TTC549 (cell line): ENCODE data around the gene EMILIN1.

Source experiments
- FAIRE-seq: peaks from 2 replicates; lab custom pipeline; 2012; peaks lifted over from hg19 to GRCh38; lab: Jason Lieb, UNC

Gene EMILIN1

DNA sequence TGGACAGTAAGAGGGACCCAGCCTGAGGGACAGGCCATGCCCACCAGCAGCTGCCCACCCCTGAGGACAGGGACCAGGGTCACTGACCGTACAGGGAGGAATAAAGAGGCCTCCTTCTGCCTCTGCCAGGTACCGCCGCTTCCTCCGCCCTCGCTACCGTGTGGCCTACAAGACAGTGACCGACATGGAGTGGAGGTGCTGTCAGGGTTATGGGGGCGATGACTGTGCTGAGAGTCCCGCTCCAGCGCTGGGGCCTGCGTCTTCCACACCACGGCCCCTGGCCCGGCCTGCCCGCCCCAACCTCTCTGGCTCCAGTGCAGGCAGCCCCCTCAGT lies 2.2 kb downstream of the EMILIN1 start:
- FAIRE-seq = no peak

DNA sequence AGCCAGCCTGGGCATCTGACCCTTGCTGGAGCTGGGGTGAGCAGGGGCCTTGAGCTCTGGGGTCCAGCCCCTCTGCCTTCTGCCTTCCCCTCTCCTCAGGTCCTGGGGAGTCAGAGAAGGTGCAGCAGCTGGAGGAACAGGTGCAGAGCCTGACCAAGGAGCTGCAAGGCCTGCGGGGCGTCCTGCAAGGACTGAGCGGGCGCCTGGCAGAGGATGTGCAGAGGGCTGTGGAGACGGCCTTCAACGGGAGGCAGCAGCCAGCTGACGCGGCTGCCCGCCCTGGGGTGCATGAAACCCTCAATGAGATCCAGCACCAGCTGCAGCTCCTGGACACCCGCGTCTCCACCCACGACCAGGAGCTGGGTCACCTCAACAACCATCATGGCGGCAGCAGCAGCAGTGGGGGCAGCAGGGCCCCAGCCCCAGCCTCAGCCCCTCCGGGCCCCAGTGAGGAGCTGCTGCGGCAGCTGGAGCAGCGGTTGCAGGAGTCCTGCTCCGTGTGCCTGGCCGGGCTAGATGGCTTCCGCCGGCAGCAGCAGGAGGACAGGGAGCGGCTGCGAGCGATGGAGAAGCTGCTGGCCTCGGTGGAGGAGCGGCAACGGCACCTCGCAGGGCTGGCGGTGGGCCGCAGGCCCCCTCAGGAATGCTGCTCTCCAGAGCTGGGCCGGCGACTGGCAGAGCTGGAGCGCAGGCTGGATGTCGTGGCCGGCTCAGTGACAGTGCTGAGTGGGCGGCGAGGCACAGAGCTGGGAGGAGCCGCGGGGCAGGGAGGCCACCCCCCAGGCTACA lies 3.8 kb downstream of the EMILIN1 start:
- no peak for FAIRE-seq

DNA sequence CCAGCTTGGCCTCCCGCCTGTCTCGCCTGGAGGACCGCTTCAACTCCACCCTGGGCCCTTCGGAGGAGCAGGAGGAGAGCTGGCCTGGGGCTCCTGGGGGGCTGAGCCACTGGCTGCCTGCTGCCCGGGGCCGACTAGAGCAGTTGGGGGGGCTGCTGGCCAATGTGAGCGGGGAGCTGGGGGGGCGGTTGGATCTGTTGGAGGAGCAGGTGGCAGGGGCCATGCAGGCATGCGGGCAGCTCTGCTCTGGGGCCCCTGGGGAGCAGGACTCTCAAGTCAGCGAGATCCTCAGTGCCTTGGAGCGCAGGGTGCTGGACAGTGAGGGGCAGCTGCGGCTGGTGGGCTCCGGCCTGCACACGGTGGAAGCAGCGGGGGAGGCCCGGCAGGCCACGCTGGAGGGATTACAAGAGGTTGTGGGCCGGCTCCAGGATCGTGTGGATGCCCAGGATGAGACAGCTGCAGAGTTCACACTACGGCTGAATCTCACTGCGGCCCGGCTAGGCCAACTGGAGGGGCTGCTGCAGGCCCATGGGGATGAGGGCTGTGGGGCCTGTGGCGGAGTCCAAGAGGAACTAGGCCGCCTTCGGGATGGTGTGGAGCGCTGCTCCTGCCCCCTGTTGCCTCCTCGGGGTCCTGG lies 4.5 kb downstream of the EMILIN1 start:
- FAIRE-seq = no peak

DNA sequence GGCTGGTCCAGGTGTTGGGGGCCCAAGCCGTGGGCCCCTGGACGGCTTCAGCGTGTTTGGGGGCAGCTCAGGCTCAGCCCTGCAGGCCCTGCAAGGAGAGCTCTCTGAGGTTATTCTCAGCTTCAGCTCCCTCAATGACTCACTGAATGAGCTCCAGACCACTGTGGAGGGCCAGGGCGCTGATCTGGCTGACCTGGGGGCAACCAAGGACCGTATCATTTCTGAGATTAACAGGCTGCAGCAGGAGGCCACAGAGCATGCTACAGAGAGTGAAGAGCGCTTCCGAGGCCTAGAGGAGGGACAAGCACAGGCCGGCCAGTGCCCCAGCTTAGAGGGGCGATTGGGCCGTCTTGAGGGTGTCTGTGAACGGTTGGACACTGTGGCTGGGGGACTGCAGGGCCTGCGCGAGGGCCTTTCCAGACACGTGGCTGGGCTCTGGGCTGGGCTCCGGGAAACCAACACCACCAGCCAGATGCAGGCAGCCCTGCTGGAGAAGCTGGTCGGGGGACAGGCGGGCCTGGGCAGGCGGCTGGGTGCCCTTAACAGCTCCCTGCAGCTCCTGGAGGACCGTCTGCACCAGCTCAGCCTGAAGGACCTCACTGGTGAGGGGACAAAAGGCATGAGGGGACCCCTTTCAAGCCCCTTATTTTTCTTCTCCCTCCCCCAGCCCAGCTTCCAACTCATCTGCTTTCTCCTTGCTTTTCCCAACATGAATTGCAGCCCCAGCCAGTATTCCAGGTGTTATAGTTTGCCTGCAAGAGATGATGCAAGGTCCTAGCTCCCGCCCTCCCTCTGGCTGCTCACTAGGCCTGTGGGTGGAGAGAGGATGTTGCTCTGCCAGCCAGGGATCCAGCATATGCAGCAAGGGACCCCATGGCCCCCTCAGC lies 5.2 kb downstream of the EMILIN1 start:
- no peak for FAIRE-seq

DNA sequence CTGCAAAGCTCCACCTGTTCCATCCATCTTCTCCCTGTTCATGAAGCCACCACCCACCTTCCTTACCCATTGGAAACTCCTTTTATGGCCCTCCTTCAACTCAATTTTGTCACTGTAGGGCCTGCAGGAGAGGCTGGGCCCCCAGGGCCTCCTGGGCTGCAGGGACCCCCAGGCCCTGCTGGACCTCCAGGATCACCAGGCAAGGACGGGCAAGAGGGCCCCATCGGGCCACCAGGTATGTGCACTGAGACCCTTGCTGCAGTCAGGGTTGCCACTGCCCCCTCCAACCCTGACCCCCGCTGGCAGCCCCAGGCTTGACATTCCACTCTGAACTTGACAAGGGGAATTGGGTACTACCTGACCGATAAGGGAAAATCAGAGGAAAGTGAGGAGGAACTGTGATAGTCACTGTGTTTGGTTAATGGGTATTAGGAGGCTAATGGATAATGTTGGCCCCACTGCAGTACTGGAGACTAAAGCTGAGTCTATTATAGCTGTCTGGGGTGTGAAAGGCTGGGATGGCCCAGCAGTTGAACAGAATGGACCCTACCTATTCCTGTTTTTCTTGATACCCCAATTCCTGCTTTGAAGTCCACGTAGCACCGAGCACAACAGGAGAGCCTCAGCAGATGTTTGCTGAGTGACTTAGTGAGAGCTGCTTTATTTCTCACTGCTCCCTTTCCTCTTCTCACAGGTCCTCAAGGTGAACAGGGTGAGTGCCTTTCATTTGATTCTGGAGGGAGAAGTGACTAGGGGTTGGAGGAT lies 6.1 kb downstream of the EMILIN1 start:
- no peak for FAIRE-seq

DNA sequence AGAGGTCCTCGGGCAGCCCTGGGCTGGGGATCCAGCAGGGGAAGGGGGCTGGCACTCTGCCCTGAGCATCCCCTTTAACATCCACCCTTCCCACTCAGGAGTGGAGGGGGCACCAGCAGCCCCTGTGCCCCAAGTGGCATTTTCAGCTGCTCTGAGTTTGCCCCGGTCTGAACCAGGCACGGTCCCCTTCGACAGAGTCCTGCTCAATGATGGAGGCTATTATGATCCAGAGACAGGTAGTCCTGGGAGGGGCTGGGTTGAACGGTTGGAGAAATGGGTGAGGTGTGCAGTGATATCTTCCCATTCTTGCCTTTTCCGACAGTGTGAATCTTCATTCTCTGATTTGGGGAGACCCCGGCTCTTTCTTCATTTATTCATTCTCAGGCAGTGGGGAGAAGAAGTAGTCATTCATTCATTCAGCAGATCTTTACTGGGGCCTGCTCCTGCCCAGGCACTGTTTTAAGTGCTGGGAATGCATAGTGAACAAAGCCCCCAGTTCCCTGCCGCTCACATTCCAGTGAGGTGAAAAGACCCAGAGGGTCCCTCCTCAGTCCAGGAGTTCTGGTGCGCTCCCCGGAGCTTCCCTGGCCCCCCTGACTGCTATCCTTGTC lies 6.8 kb downstream of the EMILIN1 start:
- no peak for FAIRE-seq

DNA sequence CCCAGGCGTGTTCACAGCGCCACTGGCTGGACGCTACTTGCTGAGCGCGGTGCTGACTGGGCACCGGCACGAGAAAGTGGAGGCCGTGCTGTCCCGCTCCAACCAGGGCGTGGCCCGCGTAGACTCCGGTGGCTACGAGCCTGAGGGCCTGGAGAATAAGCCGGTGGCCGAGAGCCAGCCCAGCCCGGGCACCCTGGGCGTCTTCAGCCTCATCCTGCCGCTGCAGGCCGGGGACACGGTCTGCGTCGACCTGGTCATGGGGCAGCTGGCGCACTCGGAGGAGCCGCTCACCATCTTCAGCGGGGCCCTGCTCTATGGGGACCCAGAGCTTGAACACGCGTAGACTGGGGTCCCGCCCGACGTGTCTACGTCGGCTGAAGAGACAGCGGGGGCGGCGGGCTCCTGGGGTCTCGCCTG lies 7.3 kb downstream of the EMILIN1 start:
- no peak for FAIRE-seq

DNA sequence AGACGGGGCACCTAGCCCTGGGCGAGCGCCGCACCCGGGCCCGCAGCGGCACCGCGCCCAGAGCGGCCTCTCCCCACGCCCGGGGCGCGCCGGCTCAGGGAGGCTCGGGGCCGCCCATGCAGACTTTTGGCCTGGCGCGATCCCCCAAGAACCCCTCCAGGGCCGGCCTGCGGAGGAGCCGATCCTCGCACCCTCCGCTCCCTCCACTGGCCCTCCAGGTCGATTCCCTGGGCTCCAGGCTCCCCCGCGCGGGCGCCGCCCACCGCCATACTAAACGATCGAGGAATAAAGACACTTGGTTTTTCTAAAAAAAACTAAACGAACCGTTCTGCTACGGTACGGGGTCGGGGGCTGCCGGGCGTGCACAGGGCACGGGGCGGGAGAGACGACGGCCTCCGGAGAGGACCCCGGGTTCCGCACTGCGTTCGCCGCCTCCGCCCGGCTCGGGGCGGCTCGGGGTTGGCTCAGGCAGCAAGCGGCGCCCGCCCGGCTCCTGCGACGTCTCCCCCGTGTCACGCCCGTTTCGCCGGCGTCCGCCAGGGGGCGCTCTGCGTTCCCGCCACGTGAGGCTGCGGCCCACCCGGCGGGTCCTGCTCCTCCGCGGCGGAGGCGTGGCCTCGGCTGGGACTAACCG lies 7.8 kb downstream of the EMILIN1 start:
- no peak for FAIRE-seq

DNA sequence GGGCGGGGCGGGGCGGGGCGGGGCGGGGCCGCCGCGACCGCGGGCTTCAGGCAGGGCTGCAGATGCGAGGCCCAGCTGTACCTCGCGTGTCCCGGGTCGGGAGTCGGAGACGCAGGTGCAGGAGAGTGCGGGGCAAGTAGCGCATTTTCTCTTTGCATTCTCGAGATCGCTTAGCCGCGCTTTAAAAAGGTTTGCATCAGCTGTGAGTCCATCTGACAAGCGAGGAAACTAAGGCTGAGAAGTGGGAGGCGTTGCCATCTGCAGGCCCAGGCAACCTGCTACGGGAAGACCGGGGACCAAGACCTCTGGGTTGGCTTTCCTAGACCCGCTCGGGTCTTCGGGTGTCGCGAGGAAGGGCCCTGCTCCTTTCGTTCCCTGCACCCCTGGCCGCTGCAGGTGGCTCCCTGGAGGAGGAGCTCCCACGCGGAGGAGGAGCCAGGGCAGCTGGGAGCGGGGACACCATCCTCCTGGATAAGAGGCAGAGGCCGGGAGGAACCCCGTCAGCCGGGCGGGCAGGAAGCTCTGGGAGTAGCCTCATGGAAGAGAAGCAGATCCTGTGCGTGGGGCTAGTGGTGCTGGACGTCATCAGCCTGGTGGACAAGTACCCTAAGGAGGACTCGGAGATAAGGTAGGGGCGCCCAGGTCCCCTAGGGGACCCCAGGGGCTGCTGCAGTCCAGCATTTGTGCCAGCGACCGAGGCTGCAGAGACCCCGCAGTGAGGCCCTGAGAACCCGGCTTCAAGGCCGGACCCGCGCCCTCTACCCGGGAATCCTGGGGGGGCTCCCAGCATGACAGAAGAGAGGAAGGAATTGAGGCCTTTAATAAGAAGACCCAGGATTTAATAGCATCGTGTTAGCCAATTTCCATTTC lies 8.5 kb downstream of the EMILIN1 start, which contains the start of gene KHK:
Gene KHK (plus strand): TSS at position 49 of the 870 bp plus-strand sequence. CDS start 488 bp downstream, at position 537.
- FAIRE-seq = no peak

DNA sequence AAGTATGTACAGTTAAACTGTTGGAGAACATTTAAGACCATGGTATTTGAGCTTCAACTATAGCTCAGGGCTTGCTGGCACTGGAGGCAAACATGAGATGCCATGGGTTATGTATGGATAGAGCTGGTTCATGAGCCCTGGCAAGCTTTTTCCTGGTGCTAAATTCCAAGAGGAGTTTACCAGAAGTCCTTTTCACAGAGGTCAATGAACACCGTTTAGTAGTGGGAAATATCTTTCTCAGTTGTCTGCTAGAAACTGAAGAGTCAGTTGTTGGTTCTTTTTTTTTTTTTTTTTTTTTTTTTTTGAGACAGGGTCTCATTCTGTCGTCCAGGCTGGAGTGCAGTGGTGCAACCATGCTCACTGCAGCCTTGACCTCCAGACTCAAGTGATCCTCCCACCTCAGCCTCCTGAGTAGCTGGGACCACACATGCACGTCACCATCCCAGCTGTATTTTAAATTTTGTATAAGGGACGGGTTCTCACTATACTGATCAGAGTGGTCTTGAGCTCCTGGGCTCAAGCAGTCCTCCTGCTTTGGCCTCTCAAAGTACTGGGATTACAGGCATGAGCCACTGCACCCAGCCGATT lies 9.5 kb downstream of the EMILIN1 start:
- no peak for FAIRE-seq

DNA sequence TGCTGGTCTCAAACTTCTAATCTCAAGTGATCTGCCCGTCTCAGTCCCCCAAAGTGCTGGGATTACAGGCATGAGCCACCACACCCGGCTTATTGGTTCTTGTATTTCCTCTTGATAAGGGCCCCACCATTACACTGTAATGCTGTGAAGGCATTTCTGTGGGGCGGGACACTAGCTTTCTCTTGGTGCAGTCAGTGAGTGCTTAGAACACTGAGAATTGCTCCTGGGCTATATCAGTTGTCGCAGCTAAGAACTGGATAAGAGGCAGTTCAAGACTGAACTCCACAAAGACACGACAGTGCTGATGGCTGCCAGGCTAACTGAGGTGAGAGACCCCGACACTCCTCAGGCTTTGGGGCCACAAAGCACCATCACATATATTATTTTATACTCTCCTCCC lies 10.2 kb downstream of the EMILIN1 start:
- FAIRE-seq = no peak

DNA sequence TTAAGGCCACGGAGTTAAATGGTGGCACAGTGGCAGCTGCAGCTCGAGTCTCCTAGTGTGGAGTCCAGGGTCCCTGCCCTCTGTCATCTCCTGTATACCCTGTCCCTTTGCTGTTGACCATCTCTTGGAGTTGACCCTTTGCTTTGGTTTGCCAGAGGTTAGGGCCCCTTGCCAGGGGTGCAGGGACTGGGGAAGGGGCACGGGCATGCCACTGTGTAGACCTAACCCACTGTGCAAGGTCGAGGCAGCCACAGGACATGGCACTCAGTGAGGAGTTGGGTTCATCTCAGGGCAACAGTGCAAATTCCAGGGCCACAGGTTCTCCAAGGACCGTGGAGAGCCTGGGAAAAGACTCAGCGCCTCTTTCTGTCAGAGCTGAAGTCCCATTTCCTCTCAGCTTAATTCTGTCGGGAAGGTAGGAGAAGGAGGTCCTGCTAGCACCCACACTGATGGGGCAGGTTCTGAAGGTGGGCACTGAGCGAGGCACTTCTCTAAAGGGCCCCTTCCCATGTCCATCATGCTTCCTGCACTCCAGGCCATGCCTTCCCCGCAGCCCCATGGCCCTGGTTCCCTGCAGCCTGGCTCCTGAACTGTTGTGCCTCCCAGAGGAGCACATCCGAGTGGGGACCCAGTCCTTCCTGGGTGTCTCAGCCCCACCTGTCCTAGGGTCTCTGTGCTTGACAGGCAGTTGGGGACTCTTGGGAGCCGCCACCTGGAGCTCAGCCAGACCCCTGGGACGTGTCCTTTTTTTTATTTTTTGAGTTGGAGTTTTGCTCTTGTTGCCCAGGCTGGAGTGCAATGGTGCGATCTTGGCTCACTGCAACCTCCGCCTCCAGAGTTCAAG lies 10.9 kb downstream of the EMILIN1 start:
- no peak for FAIRE-seq

DNA sequence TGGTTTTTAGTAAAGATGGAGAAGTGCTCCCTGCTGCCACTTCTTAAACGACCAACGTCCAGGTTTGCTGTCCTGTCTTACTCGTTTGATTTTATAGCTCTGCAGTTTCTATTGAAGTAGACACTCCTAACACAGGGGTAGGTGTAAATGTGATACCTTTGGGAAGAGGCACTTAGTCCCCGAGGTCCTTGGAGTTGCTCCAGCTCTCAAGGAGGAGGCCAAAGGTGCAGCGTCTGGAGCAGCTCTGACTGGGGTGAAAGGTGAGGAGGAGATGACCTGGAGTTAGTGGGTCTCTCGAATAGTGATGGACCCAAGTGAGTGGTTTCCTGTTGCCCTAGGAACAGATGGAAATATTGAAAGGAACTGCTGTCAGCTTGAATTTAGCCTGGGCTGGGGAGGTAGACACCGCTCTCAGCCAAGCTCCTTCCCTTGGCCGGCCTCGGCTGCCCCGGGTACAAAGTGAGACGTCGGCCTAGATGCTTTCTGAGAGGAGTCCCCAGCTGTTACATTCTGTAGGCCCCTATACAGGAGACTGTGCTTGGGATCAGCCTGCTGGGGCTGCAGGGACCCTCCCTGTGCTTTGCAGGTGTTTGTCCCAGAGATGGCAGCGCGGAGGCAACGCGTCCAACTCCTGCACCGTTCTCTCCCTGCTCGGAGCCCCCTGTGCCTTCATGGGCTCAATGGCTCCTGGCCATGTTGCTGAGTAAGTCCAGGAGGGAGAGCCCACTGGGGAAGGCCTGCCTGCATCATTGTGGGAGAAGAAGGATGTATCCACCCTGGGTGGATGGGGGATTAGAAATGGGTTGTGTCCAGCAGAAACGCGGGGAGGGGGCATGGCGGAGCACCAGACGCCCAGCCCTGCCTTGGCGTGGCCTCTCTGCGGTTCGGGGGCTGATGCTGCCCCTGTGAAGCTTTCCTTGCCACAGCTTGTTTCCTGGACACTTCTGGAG lies 13.6 kb downstream of the EMILIN1 start:
- no peak for FAIRE-seq

DNA sequence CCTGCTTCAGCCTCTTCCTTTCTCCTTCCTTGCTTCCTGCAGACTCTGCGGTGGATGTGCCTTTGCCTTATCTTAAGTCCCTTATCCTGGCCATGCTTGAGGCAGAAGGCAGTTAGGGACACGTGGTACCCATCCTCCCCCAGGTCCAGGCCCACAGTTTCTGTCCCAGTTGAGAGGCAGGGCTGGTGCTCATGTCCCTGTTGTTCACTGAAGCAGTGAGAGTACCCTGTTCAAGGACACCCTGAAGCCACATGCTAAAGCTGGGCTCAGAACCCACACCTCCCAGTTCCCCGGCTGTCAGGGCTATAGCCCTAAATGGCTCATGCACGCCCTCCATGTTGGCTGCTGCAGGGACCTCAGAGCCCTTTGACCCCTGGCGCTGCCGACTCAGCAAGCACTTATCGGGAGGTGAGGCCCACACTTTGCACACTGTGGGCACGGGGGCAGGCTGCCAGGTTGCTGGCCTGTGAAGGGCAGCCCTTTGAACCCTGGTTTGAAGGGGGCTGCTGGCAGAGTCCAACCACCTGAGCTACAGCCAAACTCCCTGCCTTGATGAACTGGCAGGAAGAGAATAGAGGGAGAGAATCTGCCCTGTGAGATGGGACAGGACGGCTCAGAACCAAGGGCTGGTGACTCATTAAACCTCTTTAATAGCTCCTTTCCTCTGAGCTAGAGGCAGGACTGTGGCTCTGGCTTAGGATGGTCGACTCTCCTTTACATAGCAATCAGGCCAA lies 14.4 kb downstream of the EMILIN1 start:
- no peak for FAIRE-seq

DNA sequence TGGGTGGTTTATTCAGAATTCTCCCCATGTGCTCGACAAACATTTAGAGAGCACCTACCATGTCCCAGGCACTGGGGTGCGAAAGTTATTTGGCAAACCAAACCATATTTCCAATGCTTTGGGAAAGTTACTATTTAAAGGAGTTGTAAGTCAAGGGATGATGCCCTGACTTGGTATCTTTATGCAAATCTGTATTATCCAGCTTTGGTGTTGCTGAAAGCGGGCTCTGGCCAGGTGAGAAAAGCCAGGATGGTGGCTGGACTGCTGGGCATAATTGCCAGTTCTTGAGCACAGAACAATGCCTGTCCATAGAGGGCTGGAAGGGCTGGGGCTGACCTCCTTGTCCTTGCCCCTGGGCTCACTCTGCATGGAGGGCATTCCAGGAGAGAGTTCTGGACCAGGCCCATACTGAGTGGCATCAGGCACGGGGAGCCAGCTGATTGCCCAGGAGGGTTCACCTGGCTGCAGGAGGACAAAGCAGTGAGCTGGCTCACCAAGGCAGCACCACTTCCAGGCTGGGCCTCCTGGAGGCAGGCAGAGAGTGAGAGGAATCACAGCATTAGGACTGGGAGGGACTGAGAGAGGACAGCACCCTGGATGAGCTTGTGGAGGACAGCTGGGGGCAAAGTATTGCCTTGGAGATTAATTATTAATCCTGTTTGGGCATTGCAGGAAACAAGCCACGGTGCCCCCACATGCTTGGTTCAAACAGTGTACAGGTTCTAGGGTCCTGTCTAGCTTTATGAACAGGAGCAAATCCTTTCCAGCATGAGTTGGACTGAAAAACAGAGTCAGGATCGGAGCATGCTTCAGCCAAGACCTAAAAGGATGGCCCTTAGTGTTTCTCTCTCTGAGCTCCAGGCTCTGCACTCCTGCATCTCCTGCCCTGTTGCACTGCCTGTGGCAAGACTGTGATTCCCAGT lies 15.3 kb downstream of the EMILIN1 start:
- FAIRE-seq = no peak
